ENCODE results near the gene TNXB.

The TNXB gene

DNA sequence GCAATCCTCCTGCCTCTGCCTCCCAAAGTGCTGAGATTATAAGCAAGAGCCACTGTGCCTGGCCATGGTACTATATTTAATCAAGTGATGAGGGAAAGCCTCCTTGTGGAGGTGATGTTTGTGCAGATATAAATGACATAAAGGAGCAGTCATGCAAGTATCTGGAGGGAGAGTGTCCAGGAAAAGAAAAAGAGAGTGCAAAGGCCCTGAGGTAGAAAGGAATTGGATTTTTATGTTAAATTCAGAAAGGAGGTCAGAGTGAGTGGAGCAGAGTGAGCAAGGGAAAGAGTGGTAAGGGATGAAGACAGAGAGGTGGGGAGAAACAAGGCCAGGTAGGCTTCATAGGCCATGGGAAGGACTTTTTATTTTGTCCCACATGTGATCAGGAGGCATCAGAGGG, 28.3 kb upstream of the TNXB start:
- no peak for DNase-seq

DNA sequence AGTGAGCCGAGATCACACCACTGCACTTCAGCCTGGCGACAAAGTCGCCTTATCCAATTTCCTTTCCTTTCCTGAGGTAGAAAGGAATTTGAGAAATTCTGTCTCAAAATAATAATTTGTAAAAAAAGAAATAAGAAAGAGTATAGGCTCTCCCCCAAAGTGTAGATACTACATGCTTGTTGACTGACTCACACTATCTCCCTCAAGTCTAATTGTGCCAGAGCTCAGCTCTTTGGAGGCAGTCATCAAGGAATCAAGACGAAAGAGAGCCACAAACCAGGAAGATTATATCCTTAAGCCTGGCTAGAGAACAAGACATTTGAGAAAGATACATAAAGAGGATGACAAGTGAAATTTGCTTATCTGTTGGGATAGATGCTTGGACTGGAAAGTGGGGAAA, 24.6 kb upstream of the TNXB start:
- no peak for DNase-seq

DNA sequence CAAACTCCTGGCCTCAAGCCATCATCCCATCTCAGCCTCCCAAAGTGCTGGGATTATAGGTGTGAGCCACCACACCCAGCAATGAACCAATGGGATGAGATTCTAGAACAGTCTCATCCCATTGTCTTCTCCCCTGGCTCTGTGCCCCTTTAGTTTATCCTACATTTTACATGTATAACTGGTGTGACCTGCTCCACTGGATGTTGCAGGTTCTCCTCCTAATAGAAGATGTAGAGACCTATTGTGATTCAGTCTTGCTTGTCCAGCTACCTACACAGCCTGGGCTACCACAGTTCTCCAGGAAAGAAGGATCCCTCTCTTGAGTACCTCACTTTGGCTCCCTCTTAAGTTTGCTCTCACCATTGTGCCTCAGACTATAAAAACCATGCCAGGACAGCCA, 23.0 kb upstream of the TNXB start:
- no peak for DNase-seq

DNA sequence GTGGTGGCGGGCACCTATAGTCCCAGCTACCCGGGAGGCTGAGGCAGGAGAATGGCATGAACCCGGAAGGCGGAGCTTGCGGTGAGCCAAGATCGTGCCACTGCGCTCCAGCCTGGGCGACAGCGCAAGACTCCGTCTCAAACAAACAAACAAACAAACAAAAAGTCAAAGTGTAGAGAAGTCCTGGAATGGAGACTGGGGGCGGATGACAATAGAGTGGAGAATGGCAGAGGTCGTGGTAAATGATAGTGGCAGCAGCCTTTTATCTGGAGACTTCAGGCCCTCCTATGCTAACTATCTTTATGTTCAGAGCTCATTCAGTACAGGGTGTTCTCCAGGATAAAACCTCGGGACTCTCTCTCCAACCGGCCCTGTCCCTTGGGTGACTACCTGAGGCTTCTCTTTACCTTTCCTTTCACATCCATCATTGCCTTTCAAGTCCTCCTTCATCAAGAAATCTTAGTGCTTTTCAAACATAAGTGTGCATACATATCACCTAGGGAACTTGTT, 22.4 kb upstream of the TNXB start:
- no peak for DNase-seq

DNA sequence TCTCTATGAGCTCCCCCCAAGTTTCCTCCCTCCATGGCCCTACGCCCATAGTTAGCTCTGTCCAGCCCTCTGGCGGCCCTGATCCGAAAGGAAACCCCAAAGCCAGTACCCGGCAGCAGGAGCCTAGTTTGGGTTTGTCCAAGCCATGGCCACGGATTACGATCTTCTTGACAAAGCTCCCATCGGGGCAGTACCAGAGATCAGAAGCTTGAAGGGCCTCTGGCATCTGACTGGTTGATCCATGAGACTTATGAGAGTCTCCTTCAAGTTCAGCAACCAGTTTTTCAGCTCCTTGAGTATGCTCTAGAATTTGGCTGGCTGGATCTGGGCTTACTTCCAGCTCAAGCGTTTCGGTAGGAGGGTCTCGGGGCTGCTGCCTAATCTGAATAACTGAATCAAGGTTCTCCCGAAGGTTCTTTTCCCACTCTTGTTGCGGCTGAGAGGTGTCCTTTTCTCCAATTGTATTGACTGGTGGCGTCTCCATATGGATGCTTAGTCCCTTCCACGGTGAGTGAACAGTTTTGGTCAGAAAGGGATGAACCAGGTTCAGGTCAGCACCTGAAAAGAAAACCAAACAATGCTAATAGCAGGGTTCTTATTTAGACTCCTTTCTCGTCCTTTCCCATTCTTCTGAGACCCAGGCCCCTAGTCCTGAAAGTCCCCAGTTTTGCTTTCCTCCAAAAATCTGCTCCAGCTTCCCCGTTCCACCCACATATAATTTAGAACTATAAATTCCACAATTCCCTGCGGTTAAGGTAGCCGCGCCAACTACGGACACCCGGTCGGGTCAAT, 20.4 kb upstream of the TNXB start:
- DNase-seq: no peak

DNA sequence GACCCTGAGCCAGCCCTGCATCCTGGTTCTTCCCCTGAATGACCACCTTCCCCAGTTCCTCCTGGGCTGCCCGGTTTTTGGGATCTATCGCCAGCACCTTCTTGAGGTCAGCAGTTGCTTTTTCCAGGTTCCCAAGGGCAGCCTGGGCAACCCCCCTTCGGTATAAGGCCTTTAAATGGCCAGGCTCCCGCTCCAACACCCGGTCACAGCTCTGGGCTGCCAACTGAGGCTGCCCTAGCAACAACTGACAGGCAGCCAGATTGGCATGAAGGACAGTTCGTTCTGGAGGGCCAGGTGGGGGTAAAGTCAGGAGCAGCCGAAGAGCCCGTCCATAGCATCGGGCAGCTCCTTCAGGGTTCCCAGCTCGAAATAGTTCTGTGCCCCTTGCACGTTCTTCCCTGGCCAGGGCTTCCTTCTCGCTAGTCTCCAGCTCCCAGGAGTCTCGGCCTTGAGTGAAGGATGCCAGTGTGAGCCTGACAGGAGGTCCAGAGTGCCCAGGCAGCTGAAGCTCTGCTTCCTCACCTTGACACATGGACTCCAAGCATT, 19.7 kb upstream of the TNXB start:
- DNase-seq: no peak

DNA sequence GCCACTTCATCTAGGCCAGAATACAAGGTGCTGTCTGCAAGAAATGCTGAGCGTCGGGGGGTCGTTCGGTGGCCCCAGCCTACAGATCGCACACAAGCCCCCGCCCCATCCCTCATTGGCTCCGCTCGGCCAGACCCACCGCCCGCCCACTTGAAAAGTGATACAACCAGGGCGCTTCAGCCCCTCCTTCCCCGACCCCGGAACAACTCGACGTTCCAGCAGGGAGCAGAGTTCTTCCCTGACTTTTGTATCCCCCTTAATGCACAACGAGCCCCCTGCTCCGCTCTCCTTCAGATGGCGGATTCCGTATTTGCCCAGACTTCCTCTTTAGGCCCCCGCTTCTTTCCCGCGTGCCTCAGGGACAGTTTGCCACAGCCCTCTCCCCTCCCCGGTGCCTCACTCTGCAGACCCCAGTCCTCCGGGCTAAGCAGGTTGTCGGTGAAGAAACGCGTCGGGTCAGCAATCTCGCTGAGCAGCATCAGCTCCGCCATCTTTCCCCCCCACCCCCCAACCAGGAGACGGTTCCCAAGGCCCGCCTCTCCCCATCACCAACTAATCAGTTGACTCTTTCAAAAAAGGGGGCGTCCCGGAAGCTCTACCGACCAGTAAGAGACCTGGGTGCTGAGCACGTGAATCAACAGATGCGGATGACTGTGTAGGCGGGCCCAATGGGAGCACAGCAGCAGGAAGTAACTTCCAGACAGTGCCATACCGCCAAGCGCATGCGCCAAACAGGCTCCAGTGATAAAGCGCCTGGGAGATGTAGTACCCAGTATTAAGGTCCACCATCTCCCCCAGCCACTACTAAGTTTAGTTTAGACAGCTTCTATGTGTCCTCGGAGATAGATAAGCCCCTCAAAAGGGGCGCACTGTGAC, 18.8 kb upstream of the TNXB start, which contains the start of gene ATF6B:
TSS of gene ATF6B (minus strand) at position 530 of the 876 bp plus-strand sequence. CDS start at position 491, 39 bp downstream.
- peak; percentile 86 for DNase-seq

DNA sequence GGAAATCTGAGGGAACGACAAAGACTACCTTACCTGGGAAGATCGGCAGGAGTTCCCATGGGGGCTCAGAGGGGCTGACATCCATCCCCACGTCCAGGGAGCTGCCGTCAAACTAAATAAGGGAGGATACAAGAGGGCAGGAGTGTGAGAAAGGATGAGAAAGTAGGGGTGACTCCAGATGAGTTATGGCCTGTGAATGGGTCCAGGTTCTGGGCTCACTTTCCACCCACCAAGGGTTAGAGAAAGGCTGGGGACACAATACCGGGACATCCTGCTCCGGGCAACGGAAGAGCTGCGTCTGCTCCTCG, 18.2 kb upstream of the TNXB start:
- no peak for DNase-seq

DNA sequence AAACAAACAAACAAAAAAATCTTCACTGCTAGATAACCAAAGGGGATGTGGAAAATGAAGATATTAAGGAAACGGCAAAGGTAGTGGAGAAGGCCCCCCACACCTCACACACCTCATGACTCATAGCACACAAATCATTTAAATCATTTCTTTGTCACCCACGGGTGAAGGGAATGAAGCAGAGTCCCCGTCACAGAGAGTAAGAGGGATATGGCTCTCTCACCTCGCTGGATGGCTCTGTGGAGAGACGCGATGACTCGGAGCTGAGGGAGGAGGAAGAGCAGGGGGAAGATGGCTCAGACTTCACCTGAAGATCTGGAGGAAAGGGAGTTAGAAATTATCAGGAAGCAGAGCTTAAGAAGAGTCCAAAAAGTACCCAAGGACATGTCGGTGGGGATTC, 17.7 kb upstream of the TNXB start:
- no peak for DNase-seq

DNA sequence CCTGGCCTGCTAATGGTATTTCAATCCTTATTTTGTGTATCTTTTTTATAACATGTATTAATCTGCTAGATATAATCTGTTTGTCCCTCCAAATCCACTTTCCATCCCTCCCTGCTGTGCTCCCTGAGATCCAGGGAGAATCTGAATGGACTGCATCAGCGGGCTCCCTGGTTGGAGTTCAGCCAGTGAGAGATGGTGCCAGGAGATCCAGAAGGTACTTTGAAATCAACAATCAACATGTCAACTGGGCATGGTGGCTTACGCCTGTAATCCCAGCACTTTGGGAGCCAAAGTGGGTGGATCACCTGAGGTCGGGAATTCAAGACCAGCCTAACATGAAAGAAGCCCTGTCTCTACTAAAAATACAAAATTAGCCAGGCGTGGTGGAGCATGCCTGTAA, 14.5 kb upstream of the TNXB start:
- DNase-seq: no peak

DNA sequence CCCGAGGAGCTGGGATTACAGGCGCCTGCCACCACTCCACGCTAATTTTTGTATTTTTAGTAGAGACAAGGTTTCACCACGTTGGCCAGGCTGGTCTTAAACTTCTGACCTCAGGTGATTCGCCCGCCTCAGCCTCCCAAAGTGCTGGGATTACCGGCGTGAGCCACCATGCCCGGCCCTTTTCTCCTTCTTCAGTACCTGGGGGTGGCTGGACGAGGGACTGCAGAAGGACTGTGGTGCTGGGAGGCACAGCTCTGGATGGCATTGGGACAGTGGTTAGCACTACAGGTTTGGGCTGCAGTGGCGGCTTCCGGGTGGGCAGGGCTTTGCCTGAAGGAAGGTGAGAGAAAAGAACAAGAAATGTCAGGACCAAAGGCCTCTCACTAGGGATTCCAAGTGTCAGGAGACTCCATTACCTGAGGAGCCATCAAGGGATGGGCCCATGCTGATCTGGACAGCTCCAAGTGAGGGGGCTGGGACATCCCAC, 11.5 kb upstream of the TNXB start:
- no peak for DNase-seq

DNA sequence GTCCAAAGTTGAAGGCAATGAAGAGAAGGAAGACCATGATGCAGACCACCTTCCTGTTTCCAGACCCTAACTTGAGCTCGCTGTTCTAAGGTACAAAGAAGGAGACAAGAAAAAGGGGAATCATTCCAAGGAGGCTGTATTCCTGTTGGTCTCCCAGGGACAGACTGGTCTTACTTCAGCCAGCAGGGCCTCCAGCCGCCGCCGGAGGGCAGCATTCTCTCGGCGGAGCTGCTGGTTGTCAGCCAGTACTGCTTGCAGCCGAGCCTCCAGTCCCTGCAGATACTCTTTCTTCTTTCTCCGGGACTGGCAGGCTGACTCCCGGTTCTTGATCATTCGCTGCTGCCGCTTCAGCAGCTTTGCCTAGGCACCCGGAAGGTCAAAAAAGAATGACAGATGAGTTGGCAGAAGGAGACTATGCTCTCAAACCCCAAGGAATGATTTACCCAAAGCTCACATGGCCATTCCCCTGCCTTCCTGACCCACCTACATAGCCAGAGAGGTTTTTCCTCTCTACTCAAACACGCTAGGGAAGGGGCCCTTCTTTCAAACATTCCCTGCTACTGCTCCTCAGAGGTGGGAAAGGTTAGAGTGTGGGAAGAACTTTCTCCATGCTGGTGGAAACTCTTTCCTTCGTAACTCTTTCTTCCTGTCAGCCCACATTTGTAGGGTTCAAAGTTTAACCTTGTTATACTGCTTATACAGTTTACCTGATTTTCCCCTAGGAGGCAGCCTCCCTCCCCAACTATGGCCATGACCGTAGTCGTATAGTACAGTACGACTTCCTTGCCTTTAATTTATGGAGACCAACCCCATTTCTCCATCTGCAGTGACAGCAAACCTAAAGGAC, 9.9 kb upstream of the TNXB start:
- DNase-seq: peak; percentile 77

DNA sequence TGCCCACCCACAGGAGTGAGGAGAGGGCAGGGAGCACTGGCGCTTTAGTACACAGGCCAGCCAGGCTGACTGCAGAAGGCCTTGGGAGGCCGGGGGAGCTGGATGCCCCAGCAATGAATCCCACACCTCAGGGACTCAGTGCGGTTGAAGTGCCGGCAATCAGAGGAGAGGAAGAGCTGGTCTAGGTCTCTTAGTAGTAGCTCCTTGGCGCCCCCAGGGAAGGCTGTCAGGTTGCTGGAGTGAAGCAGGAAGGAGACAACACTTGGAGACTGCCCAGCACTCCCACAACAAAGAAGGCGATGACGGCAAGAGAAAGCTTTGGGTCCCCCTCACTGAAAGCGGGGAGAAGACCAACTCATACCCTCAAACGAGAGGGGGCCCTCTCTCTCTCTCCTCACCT, 8.3 kb upstream of the TNXB start:
- DNase-seq: no peak

DNA sequence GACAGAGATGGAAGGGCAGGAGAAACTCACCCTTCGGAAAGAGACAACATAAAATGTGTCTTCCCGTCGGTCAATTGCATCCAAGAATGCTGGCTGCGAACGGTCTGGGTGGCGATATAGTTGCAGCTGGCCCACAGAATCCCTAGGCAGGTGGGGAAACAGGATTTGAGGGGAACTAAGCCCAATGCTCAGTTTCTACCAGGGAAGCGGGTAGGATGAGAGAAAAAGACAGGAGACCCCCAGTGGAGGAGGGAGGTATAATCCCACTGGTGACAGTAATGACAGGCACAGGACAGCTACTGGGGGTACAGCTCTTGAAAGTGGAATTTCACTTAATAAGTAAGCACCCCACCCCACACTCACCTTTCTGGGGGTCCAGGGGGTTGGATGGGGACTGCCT, 7.5 kb upstream of the TNXB start:
- no peak for DNase-seq

DNA sequence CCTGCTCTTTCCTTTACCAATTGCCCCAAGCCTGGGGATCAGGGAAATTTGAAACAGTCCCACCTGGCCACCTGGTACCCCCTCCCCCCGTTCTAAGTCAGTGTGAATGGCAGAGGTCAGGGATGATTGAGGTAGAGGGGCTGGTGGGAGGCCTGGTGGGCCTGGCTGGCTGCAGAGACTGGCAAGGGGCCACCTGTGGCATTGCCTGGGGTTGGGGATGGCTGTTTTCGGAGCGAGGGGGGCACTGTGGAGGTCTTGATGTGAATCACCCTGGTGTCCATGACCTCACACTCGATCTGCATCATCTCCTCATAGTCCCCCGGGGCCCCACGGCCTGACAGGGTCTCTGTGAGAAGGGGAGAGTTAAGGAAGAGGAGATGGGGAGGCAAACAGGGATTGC, 6.5 kb upstream of the TNXB start:
- no peak for DNase-seq

DNA sequence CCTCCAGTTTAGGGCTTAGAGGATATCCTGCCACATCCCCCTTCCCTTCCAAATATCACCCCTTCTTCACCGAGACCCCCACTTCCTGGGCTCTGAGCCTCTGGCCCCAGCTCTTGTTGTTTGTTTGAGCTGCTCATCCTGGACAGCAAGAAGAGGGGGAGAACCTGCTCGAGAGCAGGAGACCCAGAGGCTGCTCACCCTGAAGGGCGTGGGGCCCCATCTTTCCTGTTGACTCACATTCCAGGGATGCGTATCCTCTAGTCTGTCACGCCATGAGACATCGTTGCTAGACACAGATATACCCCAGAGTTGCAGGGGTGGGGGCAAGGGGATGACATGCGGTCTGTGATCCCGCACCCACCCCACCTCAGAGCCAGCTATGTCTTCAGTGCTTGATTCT, 5.7 kb upstream of the TNXB start:
- no peak for DNase-seq

DNA sequence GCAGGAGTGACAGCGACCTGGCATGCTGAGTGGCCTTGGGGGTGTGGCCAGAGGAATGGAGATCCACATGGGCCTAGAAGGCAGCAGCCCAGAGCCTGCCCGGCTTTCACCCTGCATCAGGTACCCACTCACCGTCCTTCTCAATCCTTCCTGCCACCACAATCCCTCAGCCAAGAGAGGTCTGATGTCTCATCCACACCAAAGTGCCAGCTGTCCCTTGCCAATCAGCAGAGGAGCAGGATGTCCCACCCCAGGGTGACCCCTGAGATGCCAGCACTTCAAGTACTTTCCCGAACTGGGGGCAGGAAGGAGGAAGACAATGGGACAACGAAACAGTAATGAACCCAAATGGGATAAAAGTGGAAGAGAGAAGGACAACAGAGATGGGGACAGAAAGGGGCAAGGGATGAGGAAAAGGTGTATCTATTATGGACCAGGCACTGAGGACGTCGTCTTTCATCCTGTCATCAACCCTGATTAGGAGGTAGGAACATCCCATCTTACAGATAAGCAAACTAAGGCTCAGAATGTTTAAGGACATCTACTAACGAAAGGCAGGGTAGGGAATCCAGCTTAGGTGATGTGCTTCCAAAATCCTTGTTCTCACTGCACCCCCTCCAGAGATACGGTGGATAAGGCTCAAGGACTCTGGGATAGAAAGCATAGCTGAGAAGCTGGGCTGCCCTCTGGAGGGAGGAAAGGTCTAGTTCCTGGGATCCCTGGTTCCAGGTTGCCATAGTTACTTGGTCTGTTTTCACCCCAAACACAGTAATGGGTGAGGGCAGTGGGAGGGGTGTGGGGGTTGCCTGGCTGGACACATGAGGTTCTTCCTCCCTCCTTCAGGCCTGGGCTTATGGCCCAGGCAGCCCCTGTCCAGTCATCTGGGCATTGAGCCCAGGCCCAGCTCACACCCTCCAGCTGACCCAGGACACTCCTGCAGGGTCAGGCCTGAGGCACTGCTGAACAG, 4.5 kb upstream of the TNXB start:
- no peak for DNase-seq

DNA sequence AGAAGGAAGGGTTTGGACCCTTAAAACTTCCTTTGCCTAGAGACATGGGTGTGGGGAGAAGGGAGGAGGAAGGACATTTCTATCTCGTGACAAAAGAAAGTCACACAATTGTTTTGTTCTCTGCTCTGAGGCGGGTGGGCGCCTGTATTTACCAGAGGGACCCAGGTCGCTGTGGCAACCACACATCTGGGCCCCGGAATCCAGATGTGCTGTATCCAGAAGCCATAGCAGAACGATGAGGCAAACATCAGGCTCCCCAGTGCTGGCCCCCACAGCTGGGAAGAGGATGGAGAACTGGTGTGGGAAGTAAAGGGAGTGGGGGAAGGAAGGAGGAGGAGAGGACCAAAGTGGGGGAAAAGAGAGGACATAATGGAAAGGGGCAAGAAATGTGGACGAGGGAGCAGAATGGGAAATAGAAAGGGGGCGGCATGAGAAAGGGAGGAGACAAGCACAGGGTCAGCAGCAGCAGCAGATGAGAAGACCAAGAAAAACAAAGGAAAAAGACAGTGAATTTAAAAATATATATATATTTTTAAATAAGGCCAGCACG, 3.4 kb upstream of the TNXB start:
- no peak for DNase-seq

DNA sequence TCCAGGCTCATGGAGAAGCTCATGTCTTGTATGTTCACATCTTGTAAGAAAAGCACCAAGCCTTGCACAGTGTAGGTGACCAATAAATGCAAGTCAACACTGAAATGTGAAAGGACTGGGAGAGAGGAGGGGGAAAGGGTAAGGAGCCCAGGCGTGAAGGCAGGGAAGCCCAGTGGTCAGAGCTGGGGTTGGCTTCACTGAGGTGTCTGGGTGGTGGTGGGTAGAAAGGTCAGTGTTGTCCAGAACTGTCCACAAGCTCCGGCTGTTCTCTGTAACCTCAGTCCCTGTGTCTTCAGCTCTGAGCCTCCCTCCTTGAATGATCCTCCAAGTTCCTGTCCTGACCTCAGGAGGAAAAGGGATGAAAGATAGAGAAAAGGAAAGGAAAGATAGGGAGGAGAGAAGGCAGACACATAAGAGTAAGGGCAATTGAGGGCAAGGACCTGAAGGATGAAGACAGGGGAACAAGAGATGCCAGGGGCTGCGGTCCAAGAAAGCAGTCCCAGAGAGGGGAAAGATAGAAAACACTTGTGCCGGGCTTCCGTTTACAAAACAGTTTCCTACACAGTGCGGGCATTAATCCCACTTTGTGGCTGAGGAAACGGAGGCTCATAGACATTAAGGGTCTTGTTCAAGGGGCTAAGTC, 2.4 kb upstream of the TNXB start:
- DNase-seq: no peak

DNA sequence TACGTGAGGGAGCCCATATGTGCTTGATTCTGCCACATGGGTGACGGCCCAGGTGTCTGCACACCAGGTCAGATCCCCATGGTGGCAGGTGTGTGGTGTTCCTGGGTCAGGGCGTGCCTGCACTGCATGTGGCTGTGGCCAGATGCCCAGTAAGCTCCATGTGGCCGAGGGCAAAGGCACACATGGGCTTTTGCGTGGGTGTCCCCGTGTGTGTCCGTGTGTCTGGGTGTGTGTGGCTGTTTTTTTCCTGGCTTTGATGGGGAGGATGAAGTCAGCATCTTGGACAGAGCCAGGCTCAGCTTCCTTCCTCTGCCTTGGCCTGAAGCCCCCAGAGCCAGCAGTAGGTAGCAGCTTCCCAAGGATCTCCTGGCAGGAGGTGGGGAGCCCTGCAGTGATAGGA, 1.5 kb upstream of the TNXB start:
- DNase-seq: no peak

DNA sequence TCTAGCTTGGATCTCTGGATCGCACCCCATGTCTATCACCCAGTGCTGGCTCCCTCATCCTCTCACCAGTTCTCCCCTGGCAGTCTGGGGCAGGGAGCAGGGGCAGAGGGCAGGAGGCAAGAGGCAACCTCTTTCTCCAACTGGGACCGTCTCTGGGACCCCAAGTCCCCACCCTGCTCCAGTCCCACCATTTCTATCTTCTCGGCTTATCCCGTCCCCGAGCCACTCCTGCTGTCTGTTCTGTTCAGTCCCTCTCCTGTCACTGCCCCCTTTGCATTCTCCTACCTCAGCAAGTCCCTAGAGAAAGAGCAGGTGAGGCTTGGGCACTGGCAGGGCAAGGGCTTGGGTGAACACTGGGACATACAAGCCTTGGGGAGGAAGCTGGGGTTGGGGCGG, 625 bp upstream of the TNXB start:
- no peak for DNase-seq

Data from 8988T (cell line).